Central memory CD8-positive, alpha-beta T cell (primary cell): ENCODE measurements around the gene TREH.
"Not testable (repeated sequence)": the region's sequence is repeated elsewhere in the genome, so short reads cannot be mapped to it uniquely, and the experiment has no call there.

ENCODE experiments used
- ATAC-seq: fragments of 150-1000 bp; cut with Tn5 transposase; replicated peaks from 2 replicates; pipeline ENCODE4 v1.10.0; 2022; ENCODE audit warnings: mild to moderate bottlenecking, moderate FRiP score, moderate number of reproducible peaks; ENCODE audit not compliant: poor library complexity, severe bottlenecking; ENCODE audit errors: extremely low read depth
- DNase-seq, 2 donors: peaks; one replicate each; pipeline ENCODE4 v3.0.0; 2021; ENCODE audit warnings: low spot score in 2 of 2
- H3K27ac Mint-ChIP-seq: one replicate; pipeline ENCODE4 v1.8.0; 2022; ENCODE audit warnings: low read depth, mild to moderate bottlenecking, moderate library complexity, mixed read lengths
- H3K27me3 Mint-ChIP-seq: one replicate; pipeline ENCODE4 v1.8.0; 2022; ENCODE audit warnings: mixed read lengths
- H3K36me3 Mint-ChIP-seq: one replicate; pipeline ENCODE4 v1.8.0; 2022; ENCODE audit warnings: mild to moderate bottlenecking, moderate library complexity, mixed read lengths; ENCODE audit not compliant: insufficient read depth
- H3K4me1 Mint-ChIP-seq: one replicate; pipeline ENCODE4 v1.8.0; 2022; ENCODE audit warnings: mixed read lengths
- H3K4me3 Mint-ChIP-seq: one replicate; pipeline ENCODE4 v1.8.0; 2022; ENCODE audit warnings: mild to moderate bottlenecking, moderate library complexity, mixed read lengths
- H3K9me3 Mint-ChIP-seq: one replicate; pipeline ENCODE4 v1.8.0; 2022; ENCODE audit warnings: mixed read lengths

The TREH gene, protein sequence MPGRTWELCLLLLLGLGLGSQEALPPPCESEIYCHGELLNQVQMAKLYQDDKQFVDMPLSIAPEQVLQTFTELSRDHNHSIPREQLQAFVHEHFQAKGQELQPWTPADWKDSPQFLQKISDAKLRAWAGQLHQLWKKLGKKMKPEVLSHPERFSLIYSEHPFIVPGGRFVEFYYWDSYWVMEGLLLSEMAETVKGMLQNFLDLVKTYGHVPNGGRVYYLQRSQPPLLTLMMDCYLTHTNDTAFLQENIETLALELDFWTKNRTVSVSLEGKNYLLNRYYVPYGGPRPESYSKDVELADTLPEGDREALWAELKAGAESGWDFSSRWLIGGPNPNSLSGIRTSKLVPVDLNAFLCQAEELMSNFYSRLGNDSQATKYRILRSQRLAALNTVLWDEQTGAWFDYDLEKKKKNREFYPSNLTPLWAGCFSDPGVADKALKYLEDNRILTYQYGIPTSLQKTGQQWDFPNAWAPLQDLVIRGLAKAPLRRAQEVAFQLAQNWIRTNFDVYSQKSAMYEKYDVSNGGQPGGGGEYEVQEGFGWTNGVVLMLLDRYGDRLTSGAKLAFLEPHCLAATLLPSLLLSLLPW

DNA sequence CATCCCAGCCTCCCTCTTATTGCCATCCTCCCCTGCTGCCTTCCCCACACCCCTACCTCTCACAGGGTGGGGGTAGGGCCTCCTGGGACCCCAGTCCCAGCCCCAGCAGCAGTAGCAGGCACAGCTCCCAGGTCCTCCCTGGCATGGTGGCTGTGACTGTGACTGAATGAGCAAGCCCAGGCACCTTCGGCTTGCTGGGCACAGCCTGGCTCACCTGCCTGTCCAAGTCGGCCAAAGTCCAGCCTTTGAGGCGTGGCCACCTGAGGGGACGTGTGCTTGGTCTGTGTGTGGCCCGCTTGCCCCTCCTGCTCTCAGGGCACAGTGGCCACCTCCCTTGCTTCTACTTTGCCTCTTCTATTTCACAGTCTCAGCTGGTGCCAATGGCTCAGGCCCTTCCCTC, at the start of gene TREH:
TREH (minus strand) TSS at position 168 of the 400 bp plus-strand sequence; CDS start at position 145, 23 bp downstream.
- H3K36me3 Mint-ChIP-seq: peaks cover 2% of the 10 kb centered on the region
- ATAC-seq (no peak), DNase-seq (no peak)
- H3K27ac Mint-ChIP-seq: no peak within 1 kb of the TSS
- H3K4me3 Mint-ChIP-seq: no peak within 1 kb of the TSS
- H3K4me1 Mint-ChIP-seq: no peaks in the 10 kb centered on the region
- no peaks in the 10 kb centered on the region for H3K9me3 Mint-ChIP-seq
- no peaks in the 10 kb centered on the region for H3K27me3 Mint-ChIP-seq

DNA sequence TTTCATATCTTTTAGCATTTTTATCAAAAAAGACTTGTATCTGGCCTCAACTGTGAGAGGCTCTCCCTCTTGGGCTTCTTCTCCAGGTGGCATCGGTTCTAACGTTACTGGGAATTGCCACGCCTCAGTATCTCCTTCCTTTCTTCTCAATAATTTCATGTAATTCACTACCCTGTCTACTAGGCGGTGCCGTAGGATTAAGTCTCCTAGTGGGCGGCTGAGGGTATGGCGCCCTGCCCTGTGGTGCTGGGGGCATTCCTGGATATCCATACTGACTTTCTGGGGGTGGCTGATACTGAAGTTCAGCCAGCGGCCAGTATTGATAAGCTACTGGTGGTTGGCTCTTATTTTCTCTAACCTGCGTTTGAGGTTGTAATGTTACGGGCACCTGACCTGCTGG, 48.7 kb upstream of the TREH start:
- DNase-seq, H3K27ac Mint-ChIP-seq, H3K9me3 Mint-ChIP-seq, H3K4me3 Mint-ChIP-seq, ATAC-seq, H3K4me1 Mint-ChIP-seq, H3K36me3 Mint-ChIP-seq: not testable (repeated sequence)
- H3K27me3 Mint-ChIP-seq: peaks cover 31% of the 10 kb centered on the region

DNA sequence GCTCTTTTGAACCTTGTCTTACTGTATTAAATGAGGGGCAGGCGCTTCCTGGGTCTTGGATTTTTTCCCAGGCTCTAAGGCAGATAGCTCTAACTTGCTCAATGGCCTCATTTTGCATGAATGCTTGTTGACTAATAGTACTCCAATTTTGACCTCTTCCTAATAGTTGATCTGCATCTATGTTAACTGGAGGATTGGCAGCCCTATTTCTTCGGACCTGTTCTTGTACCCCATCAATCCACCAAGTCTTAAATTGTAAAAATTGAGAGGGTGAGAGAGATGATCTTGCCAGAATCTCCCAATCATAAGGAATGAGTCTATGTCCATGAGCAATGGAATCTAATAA, 48.2 kb upstream of the TREH start:
- not testable (repeated sequence) for H3K4me3 Mint-ChIP-seq, ATAC-seq, H3K36me3 Mint-ChIP-seq, DNase-seq, H3K27ac Mint-ChIP-seq, H3K4me1 Mint-ChIP-seq, H3K9me3 Mint-ChIP-seq
- H3K27me3 Mint-ChIP-seq: peaks cover 31% of the 10 kb centered on the region

DNA sequence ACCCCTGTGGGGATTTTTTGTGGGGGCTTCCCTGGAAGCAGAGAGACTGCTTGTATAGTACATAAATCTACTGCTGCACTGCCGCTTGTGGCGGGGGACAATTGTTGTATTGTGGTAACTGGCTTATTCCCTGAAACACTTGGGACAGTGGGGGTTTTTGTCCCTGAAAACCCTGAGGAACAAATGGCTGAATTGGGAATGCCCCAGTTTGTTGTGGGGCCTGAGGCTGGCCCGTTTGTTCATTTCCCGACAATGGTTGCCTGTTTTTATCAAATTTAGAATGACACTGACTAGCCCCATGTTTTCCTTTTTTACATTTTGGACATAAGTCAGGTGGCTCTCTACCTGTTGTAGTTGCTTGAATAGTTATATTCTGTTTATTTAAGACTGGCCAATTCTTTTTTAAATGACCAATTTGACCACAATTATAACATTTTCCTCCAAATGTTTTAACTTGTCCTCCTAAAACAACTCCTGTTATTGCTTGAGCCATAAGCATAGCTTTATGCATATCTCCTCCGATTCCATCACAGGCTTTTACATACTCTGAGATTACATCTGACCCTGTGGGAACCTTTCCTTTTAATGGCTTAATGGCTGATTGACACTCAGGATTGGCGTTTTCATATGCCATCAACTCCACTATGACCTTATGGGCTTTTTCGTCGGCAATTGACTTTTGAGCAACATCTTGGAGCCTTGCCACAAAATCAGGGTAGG, 47.7 kb upstream of the TREH start:
- DNase-seq, H3K27ac Mint-ChIP-seq, H3K4me1 Mint-ChIP-seq, H3K36me3 Mint-ChIP-seq, H3K9me3 Mint-ChIP-seq, ATAC-seq, H3K4me3 Mint-ChIP-seq: not testable (repeated sequence)
- peaks cover 31% of the 10 kb centered on the region for H3K27me3 Mint-ChIP-seq

DNA sequence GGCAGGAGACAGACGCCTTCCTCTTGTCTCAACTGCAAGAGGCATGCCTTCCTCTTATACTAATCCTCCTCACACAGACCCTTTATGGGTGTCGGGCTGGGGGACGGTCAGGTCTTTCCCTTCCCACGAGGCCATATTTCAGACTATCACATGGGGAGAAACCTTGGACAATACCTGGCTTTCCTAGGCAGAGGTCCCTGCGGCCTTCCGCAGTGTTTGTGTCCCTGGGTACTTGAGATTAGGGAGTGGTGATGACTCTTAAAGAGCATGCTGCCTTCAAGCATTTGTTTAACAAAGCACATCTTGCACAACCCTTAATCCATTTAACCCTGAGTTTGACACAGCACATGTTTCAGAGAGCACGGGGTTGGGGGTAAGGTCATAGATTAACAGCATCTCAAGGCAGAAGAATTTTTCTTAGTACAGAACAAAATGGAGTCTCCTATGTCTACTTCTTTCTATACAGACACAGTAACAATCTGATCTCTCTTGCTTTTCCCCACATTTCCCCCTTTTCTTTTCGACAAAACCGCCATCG, 42.1 kb upstream of the TREH start:
- H3K4me1 Mint-ChIP-seq, H3K36me3 Mint-ChIP-seq, H3K9me3 Mint-ChIP-seq, H3K4me3 Mint-ChIP-seq, H3K27ac Mint-ChIP-seq, ATAC-seq, DNase-seq, H3K27me3 Mint-ChIP-seq: not testable (repeated sequence)

DNA sequence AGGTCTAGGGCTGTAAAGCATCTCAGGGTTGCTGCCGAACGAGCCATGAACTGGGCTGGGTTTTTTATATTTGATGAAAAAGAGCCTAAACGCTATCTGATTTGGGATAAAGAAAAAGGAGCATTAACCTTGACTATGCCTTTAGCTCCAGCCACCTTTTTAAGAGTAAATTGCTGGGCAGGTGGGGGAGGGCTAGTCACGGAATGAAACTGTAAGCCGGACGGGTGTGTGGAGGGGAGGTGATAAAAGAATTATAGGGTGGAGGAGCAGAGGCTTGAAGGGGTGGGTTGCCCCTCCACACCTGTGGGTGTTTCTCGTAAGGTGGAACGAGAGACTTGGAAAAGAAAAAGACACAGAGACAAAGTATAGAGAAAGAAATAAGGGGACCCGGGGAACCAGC, 41.3 kb upstream of the TREH start:
- H3K4me3 Mint-ChIP-seq, H3K9me3 Mint-ChIP-seq, H3K4me1 Mint-ChIP-seq, H3K36me3 Mint-ChIP-seq, H3K27ac Mint-ChIP-seq, ATAC-seq, H3K27me3 Mint-ChIP-seq, DNase-seq: not testable (repeated sequence)

DNA sequence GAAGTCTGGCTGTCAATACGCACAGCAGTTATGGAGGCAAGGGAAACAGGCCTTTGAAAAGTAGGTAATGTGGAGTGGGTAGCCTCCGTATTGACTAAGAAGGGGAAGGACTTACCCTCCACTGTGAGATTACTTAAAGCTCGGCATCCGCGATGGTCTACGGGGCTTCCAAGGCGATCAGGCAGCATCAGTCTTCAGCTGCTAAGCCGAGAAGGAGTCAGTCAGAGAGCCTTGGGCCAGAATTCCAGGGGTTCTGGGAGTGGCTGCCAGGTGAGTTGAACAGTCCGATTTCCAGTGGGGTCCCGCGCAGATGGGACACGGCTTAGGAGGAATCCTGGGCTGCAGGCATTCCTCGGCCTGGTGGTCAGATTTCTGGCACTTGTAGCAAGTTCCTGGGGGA, 40.6 kb upstream of the TREH start:
- H3K9me3 Mint-ChIP-seq, H3K27ac Mint-ChIP-seq, ATAC-seq, H3K4me1 Mint-ChIP-seq, H3K27me3 Mint-ChIP-seq, H3K36me3 Mint-ChIP-seq, H3K4me3 Mint-ChIP-seq, DNase-seq: not testable (repeated sequence)

DNA sequence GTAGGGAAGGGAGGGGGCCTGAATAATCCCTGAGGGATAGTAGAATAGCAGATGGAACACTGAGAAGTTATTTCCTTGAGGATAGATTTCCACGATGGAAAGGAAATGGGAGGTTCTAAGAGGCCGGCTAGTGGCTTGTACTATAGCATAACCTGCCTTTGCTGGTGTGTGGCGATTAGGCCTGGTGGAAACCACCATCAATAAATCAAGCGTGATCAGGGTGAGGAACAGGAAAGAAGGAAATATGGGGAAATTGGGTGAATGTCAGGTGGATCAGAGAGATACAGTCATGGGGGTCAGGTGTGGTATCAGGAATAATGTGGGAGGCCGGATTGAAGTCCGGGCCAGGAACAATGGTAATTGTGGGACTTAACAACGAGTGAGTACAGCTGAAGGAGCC, 39.1 kb upstream of the TREH start:
- DNase-seq, H3K9me3 Mint-ChIP-seq, H3K36me3 Mint-ChIP-seq, H3K27ac Mint-ChIP-seq, H3K4me3 Mint-ChIP-seq, ATAC-seq, H3K4me1 Mint-ChIP-seq, H3K27me3 Mint-ChIP-seq: not testable (repeated sequence)

DNA sequence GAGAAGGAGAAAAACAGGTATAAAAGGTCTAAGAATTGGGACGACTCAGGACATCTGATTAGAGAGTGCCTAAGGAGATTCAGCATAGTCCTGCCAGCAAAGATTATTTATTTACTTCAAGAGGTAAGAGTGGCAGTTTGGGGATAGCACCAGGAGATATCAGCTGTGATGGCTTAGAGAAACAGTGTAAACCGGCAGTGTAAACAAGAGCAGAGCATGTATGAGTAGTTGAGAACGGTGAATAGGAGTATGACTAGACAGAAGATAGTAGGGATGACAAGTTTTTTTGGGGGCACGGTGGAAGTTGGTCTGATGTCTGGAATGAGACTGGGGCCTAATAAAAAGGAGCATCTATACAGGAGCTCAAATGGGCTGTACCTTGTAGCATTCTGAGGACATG, 38.3 kb upstream of the TREH start:
- DNase-seq, H3K36me3 Mint-ChIP-seq, H3K9me3 Mint-ChIP-seq, H3K4me1 Mint-ChIP-seq, H3K4me3 Mint-ChIP-seq, H3K27me3 Mint-ChIP-seq, ATAC-seq: not testable (repeated sequence)
- H3K27ac Mint-ChIP-seq: peak overlapping the region; percentile 63

DNA sequence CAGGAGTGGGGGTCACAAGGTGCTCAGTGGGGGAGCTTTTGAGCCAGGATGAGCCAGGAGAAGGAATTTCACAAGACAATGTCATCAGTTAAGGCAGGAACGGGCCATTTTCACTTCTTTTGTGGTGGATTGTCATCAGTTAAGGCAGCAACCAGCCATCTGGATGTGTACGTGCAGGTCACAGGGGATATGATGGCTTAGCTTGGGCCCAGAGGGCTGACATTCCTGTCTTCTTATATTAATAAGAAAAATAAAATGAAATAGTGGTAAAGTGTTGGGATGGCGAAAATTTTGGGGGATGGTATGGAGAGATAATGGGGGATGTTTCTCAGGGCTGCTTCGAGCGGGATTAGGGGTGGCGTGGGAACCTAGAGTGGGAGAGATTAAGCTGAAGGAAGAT, 37.8 kb upstream of the TREH start:
- H3K27ac Mint-ChIP-seq: peak overlapping the region; percentile 63
- H3K4me3 Mint-ChIP-seq, ATAC-seq, H3K4me1 Mint-ChIP-seq, H3K36me3 Mint-ChIP-seq, H3K9me3 Mint-ChIP-seq, H3K27me3 Mint-ChIP-seq, DNase-seq: not testable (repeated sequence)

DNA sequence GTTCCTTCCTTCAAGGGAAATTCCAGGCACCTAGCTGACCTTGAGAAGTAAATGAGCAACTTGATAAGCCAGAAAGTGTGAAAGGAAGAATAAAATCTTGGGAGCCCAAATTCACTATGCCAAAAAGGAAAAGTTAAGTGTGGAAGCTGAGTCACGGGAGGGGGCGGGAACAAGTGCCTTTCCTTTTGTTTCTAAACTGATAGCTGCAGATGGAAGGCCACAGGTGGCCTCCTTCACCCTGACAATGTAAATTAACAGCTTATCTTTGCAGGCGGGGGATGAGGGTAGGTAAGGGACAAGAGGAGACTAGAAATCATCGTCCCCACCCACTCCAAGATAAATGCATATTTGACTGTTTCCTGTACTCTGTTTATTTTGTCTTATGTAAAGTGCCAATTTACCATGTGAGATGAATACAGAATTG, 36.4 kb upstream of the TREH start:
- ATAC-seq (no peak), DNase-seq (no peak)
- H3K4me1 Mint-ChIP-seq: no peaks in the 10 kb centered on the region
- H3K4me3 Mint-ChIP-seq: no peak overlapping the region
- H3K9me3 Mint-ChIP-seq: no peaks in the 10 kb centered on the region
- no peak overlapping the region for H3K27ac Mint-ChIP-seq
- H3K36me3 Mint-ChIP-seq: peaks cover 3% of the 10 kb centered on the region
- H3K27me3 Mint-ChIP-seq: no peaks in the 10 kb centered on the region

DNA sequence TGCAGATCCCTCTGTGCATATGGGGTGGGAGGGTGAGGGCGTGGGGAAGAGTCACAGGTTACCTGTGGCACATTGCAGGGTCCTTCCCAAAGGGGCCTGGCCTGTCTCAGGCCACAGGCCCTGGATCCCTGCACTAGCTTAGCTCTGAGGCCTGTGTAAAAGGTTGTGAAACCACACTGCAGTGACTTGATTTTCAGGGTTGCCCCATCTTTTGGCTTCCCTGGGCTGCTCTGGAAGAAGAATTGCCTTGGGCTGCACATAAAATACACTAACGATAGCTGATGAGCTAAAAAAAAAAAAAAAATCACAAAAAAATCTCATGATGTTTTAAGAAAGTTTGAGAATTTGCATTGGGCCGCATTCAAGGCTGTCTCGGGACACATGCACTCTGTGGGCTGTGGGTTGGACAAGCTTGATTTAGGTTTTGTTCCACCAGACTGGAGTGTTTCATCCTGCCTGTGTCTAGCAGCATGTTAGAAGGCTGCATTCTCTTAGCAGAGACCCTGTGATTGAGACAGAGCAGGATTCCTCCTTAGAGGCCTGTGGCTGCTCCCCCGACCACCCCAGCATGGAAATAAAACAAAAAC, 35.9 kb upstream of the TREH start:
- peaks cover 3% of the 10 kb centered on the region for H3K36me3 Mint-ChIP-seq
- DNase-seq (no peak), ATAC-seq (no peak)
- H3K4me3 Mint-ChIP-seq: no peak overlapping the region
- no peak overlapping the region for H3K27ac Mint-ChIP-seq
- H3K9me3 Mint-ChIP-seq: no peaks in the 10 kb centered on the region
- H3K4me1 Mint-ChIP-seq: no peaks in the 10 kb centered on the region
- no peaks in the 10 kb centered on the region for H3K27me3 Mint-ChIP-seq
